ENCODE data around the gene CCSAP. TPM values are rescaled to one million over a fixed set of nuclear protein-coding genes. Genes with fewer than 3 reads are reported as not detected.
"Not testable (repeated sequence)": the region's sequence is repeated elsewhere in the genome, so short reads cannot be mapped to it uniquely, and the experiment has no call there.

The CCSAP gene
- total RNA-seq, 1 experiment from 2014 or later = 39.0 TPM

DNA sequence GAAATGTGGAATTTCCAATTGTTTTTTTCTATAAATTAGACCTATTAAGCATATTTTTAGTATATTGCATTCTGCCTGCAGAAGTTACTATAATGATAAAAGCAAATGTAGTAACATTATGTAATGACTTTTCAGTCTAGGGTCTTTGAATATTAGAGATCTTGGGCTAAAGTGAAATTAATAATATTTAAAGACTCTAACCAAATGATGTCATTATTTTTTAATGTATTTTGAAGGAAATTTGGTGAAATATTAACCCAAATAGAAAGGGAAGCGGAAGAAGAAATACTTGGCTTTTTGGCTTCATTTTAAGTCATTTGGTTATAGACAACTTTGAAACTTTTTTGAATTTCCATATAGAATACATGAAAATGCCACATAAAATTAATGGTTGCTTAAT, 45.1 kb downstream of the CCSAP start:
- H3K4me1 ChIP-seq = no peaks in the 10 kb centered on the region
- peaks cover 3% of the 10 kb centered on the region; the same call in 1 of the 2 replicates for H3K36me3 ChIP-seq
- no peak for DNase-seq
- no peak overlapping the region for H3K4me3 ChIP-seq
- no peaks in the 10 kb centered on the region for H3K9me3 ChIP-seq (replicated peaks)
- no peaks in the 10 kb centered on the region for H3K27me3 ChIP-seq
- H3K27ac ChIP-seq = no peak overlapping the region

DNA sequence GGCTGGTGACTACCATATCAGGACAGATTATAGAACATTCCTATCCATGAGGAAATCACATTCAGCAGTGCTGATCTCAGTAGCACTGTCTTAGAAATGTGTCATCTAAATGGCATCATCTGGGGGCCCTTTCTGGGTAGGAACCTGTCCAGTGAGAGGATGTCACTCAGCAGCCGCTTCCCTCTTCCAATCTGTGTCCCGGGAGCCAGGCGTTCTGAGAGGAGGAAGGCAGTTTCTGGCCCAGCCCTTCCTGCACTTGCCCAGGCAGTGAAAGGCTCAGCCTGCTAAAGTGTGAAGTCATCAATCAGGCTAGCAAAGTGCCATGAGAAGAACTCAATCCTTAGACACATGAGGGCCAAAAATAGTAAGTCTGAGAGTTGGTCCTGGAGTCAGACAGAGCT, 46.3 kb downstream of the CCSAP start:
- H3K27ac ChIP-seq = no peak overlapping the region
- no peak for DNase-seq

DNA sequence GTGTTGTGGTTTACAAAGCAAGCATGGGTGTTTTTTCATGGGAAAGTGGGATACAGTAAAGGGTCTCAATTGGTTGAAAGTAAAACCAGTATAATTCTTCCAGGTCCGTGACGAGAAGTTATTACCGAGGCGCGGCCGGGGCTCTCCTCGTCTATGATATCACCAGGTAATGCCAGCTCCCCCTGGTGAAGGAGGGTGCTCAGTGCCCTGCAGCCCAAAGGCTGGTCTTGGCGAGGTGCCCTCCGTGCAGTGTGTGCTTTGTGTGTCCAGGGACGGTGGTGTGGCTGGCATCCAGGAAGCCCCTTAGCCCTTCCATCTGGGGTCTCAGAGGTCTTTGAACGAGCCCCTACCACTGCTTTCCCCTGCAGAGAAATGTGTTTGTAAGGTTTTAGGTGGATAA, 47.1 kb downstream of the CCSAP start:
- Histone ChIP-seq H3K27ac (no peak overlapping the region), H3K27me3 (no peaks in the 10 kb centered on the region), H3K36me3 (no peaks in the 10 kb centered on the region; the same call in 1 of the 2 replicates), H3K4me3 (no peak overlapping the region), H3K4me1 (no peaks in the 10 kb centered on the region), H3K9me3 (replicated peaks) (no peaks in the 10 kb centered on the region)
- no peak for DNase-seq

More for the DNA sequence above, 46.3 kb downstream of the CCSAP start:
- no peak overlapping the region for H3K4me3 ChIP-seq
- H3K36me3 ChIP-seq = no peaks in the 10 kb centered on the region; the same call in 1 of the 2 replicates
- no peaks in the 10 kb centered on the region for H3K27me3 ChIP-seq
- no peaks in the 10 kb centered on the region for H3K4me1 ChIP-seq
- no peaks in the 10 kb centered on the region for H3K9me3 ChIP-seq (replicated peaks)

DNA sequence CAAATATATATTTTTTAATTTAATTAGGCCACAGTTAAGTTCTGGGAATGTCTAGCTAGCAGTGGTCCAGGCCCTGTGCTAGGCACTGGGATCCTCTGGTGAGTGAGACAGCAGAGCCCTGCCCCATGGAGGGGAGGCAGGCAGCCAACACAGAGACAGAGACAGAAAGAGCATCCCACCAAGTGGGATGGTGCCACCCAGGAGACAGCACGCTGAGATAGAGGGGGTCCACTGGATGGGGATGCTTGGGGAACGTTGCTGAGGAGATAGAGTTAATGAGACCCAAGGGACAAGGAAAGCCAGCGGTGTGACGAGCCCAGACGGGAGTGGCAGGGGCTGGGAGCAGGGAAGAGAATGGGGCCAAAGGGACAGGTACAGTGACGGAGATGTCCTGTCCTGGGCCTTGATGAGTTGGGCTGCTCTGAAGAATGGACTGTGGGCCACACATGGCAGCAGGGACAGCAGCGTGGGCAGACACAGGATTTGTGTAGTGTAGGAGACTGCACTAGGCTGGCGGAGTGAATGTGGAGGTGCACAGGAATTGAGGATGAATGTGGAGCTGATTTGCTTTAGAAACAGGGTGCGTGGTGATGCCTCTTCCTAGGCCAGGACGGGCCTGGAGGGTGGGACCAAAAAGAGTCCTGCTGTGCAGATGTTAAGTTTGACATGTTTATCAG, 49.2 kb downstream of the CCSAP start:
- Histone ChIP-seq H3K9me3 (replicated peaks) (no peaks in the 10 kb centered on the region), H3K4me1 (no peaks in the 10 kb centered on the region), H3K27me3 (no peaks in the 10 kb centered on the region), H3K27ac (no peak overlapping the region), H3K36me3 (no peaks in the 10 kb centered on the region; the same call in 1 of the 2 replicates), H3K4me3 (no peak overlapping the region)
- no peak for DNase-seq

DNA sequence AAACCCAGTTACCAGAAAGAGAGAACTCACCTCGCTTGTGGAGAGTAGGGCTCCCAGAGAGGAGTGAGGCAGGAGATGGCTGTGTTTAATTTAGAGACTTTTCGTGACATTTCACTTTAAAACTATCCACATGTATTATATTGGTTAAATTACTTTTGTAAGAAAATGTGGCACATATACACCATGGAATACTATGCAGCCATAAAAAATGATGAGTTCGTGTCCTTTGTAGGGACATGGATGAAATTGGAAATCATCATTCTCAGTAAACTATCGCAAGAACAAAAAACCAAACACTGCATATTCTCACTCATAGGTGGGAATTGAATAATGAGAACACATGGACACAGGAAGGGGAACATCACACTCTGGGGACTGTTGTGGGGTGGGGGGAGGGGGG, 51.2 kb downstream of the CCSAP start:
- H3K27ac ChIP-seq; H3K27me3 ChIP-seq; H3K4me1 ChIP-seq; DNase-seq; H3K4me3 ChIP-seq; H3K9me3 ChIP-seq (replicated peaks); H3K36me3 ChIP-seq: not testable (repeated sequence)

GRCh38 chr1:229288516-229288915, 54.3 kb downstream of the CCSAP start:
- no peaks in the 10 kb centered on the region for H3K4me1 ChIP-seq
- H3K4me3 ChIP-seq = no peak overlapping the region
- H3K36me3 ChIP-seq = no peaks in the 10 kb centered on the region; the same call in 1 of the 2 replicates
- no peak for DNase-seq
- H3K27ac ChIP-seq = no peak overlapping the region
- H3K9me3 ChIP-seq (replicated peaks) = no peaks in the 10 kb centered on the region
- H3K27me3 ChIP-seq = no peaks in the 10 kb centered on the region

DNA sequence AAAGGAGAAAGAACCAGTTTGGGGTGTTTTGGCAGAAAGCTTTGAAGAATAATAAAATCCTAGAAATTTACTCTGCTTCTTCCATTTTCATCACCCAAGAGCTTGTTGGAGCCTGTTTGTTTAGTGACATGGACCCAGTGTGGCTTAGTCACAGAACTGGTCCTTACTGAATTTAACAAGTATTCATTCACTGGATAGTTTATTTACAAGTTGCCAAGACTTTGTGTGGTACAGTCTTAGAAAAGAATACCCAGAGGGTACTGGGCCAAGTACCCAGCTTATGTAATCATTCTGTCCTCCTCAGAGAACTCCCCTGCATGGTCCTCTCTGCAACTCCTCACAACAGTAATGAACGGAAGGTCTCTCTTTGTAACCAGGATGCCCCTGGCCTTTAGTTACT, 55.6 kb downstream of the CCSAP start:
- no peak for DNase-seq
- H3K36me3 ChIP-seq = no peaks in the 10 kb centered on the region; the same call in 1 of the 2 replicates

GRCh38 chr1:229286099-229286766, 56.6 kb downstream of the CCSAP start:
- DNase-seq = no peak
- Histone ChIP-seq H3K4me3 (no peak overlapping the region), H3K27ac (no peak overlapping the region), H3K4me1 (no peaks in the 10 kb centered on the region), H3K36me3 (no peaks in the 10 kb centered on the region; the same call in 1 of the 2 replicates), H3K27me3 (no peaks in the 10 kb centered on the region), H3K9me3 (replicated peaks) (no peaks in the 10 kb centered on the region)

More for the DNA sequence above, 55.6 kb downstream of the CCSAP start:
- Histone ChIP-seq H3K4me1 (no peaks in the 10 kb centered on the region), H3K27ac (no peak overlapping the region), H3K9me3 (replicated peaks) (no peaks in the 10 kb centered on the region), H3K4me3 (no peak overlapping the region), H3K27me3 (no peaks in the 10 kb centered on the region)

DNA sequence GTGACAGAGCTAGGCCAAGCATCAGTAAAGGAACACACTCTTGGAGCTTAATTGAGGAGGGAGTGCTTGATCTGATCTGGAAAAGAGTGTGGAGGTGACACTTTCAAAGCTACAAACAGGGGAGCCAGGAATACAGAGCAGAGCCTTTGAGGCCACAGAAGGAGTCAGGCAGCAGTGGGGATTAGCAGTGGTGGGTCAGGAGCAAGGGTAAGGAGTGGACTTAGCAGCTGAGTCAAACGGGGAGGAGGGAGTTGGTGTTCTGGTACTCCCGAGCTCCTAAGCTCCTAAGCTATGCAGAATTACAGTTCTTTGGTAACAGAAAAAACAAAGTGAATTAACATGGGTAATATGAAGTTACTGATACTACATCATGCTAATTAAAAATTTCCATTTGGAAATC, 57.4 kb downstream of the CCSAP start:
- H3K27ac ChIP-seq = no peak overlapping the region
- no peak for DNase-seq
- no peak overlapping the region for H3K4me3 ChIP-seq
- no peaks in the 10 kb centered on the region for H3K36me3 ChIP-seq
- no peaks in the 10 kb centered on the region for H3K9me3 ChIP-seq (replicated peaks)
- H3K27me3 ChIP-seq = no peaks in the 10 kb centered on the region
- no peaks in the 10 kb centered on the region for H3K4me1 ChIP-seq

DNA sequence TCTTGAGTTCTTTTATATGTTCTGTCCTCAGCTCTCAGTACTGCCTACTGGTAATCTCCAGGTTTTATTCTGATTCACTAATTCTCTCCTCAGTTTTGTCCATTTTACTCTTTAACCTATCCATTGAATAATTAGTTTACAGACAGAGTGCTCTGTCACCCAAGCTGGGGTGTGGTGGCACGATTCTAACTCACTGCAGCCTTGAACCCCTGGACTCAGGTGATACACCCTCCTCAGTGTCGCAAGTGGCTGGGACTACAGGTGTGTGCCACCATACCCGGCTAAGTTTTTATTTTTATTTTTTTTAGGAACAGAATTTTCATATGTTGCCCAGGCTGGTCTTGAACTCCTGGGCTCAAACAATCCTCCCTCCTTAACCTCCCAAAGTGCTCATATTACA, 58.0 kb downstream of the CCSAP start:
- Histone ChIP-seq H3K27me3 (no peaks in the 10 kb centered on the region), H3K4me1 (no peaks in the 10 kb centered on the region), H3K36me3 (no peaks in the 10 kb centered on the region), H3K9me3 (replicated peaks) (no peaks in the 10 kb centered on the region), H3K27ac (no peak overlapping the region), H3K4me3 (no peak overlapping the region)
- DNase-seq = no peak

DNA sequence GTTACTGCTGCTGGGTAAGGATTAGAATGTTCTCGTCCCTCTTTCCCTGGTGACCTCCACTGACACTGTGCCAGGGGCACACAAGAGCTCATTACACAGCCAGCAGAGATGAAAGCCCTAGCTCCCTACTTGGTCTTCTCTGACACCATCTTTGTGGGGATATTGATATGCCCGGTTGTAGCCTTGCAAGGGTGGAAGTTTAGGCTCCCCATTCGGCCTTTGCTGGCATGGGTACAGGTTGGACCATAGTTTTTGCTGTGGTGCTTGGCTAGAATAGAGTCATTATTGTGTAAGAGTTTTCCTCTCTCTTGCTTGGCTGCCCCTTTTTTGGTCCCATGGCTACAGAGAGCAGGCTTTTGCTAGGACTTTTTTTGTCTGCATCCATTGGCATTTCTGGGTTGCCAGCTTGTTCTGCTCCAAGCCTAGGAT, 59.6 kb downstream of the CCSAP start:
- H3K36me3 ChIP-seq = no peaks in the 10 kb centered on the region
- H3K27me3 ChIP-seq = no peaks in the 10 kb centered on the region
- H3K4me3 ChIP-seq = no peak overlapping the region
- H3K27ac ChIP-seq = no peak overlapping the region
- H3K4me1 ChIP-seq = no peaks in the 10 kb centered on the region
- H3K9me3 ChIP-seq (replicated peaks) = no peaks in the 10 kb centered on the region
- DNase-seq = no peak

GRCh38 chr1:229282295-229282823, 60.5 kb downstream of the CCSAP start:
- no peaks in the 10 kb centered on the region for H3K9me3 ChIP-seq (replicated peaks)
- no peaks in the 10 kb centered on the region for H3K27me3 ChIP-seq
- H3K4me1 ChIP-seq = no peaks in the 10 kb centered on the region
- DNase-seq = no peak
- no peak overlapping the region for H3K4me3 ChIP-seq
- no peaks in the 10 kb centered on the region for H3K36me3 ChIP-seq
- no peak overlapping the region for H3K27ac ChIP-seq

DNA sequence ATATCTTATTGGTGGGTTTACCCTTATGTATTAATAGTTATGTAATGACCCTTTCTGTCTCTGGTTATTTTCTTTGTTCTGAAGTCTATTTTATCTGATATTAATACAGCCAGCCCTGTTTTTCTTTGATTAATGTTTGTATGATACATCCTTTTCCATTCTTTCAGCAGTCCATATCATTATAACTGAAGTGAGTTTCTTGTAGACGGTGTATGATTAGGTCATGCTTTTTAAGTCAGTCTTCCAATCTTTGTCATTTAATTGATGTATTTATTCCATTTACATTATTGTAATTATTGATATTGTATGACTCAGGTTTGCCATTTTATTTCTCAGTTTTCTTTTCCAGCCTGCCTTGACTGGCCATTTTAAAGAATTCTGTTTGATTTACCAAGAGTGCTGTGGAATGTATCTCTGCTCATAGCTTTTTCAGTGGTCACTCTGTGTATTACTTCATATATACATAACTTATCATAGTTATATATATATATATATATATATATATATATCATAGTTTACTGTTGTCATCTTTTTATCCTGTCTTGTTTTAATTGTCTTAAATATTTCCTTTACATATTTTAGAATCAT, 61.4 kb downstream of the CCSAP start:
- DNase-seq = no peak
- H3K9me3 ChIP-seq (replicated peaks) = no peaks in the 10 kb centered on the region
- no peaks in the 10 kb centered on the region for H3K36me3 ChIP-seq
- H3K27me3 ChIP-seq = no peaks in the 10 kb centered on the region
- H3K4me1 ChIP-seq = no peaks in the 10 kb centered on the region
- H3K4me3 ChIP-seq = no peak overlapping the region
- no peak overlapping the region for H3K27ac ChIP-seq

DNA sequence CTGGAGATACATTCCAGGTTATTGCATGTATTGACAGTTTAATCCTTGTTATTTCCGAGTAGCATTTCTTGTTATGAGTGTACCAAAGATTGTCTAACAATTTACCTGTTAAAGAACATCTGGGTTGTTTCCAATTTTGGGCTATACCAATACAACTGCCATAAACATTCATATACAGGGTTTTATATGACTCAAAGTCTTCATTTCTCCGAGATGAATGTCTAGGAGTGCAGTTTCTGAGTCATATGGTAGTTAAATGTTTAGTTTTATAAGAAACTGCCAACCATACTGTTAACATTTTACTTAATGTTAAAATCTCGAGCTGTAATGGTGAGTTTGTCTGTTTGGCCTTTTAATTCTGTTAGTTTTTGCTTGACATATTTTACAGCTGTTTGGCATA, 61.9 kb downstream of the CCSAP start:
- H3K27ac ChIP-seq = no peak overlapping the region
- no peak for DNase-seq
- no peaks in the 10 kb centered on the region for H3K9me3 ChIP-seq (replicated peaks)
- H3K4me1 ChIP-seq = no peaks in the 10 kb centered on the region
- no peaks in the 10 kb centered on the region for H3K27me3 ChIP-seq
- no peak overlapping the region for H3K4me3 ChIP-seq
- no peaks in the 10 kb centered on the region for H3K36me3 ChIP-seq

Data from SJCRH30 (cell line).